GM12801 (cell line): ENCODE measurements around the gene RNASE13.

Experiments used
- TF ChIP-seq, protein P1 (sequence below): IDR thresholded peaks from one replicate; pipeline ENCODE4 v1.5.1; 2011; ENCODE audit warnings: control low read depth; ENCODE audit not compliant: insufficient read length; ENCODE audit errors: extremely low read depth

The RNASE13 gene

DNA sequence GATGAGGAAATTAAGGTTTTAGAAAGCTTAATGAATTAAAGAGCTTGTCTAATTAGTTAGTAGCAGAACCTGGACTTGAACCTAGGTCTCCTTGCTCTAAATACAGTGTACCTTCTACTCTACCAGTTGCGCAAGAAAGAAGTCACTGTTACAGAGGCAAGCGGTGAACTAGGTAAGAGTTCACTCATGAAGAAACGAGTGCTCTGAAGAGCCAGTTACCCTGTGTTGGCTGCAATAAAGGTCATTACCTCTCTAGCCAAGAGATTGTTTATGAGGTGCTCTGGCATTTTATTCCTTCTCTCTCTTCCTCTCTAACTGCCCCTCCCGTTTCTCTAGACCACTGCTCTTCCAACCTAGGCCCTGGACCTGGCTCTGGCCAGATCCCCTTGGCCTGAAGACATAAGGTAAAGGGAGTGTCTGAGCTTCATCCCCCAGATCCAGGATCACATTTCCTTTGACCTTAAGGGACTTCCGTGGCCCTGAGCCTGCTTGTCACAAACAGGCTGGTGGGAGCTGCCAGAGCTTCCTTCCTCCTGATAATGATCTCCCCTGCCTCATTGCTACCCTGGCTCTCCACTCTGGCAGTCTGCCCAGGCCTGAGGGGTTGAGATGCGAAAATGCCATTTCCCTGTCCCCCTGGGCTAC is 9.5 kb upstream of the RNASE13 start:
- TF ChIP-seq, protein P1, sequence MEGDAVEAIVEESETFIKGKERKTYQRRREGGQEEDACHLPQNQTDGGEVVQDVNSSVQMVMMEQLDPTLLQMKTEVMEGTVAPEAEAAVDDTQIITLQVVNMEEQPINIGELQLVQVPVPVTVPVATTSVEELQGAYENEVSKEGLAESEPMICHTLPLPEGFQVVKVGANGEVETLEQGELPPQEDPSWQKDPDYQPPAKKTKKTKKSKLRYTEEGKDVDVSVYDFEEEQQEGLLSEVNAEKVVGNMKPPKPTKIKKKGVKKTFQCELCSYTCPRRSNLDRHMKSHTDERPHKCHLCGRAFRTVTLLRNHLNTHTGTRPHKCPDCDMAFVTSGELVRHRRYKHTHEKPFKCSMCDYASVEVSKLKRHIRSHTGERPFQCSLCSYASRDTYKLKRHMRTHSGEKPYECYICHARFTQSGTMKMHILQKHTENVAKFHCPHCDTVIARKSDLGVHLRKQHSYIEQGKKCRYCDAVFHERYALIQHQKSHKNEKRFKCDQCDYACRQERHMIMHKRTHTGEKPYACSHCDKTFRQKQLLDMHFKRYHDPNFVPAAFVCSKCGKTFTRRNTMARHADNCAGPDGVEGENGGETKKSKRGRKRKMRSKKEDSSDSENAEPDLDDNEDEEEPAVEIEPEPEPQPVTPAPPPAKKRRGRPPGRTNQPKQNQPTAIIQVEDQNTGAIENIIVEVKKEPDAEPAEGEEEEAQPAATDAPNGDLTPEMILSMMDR = no peak

DNA sequence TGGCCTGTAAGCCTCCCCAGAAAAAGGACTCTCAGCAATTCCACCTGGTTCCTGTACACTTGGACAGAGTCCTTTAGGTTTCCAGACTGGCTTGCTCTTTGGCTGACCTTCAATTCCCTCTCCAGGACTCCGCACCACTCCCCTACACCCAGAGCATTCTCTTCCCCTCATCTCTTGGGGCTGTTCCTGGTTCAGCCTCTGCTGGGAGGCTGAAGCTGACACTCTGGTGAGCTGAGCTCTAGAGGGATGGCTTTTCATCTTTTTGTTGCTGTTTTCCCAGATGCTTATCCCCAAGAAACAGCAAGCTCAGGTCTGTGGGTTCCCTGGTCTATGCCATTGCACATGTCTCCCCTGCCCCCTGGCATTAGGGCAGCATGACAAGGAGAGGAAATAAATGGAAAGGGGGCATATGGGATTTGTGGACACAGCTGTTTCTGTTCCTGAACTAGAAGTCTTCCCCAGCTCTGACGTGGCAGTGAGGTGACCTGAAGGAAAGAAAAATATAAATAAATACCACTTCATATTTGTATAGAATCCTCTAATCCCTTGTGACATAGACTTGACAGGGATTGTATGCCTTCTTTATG is 8.9 kb upstream of the RNASE13 start:
- TF ChIP-seq, protein P1 = no peak

DNA sequence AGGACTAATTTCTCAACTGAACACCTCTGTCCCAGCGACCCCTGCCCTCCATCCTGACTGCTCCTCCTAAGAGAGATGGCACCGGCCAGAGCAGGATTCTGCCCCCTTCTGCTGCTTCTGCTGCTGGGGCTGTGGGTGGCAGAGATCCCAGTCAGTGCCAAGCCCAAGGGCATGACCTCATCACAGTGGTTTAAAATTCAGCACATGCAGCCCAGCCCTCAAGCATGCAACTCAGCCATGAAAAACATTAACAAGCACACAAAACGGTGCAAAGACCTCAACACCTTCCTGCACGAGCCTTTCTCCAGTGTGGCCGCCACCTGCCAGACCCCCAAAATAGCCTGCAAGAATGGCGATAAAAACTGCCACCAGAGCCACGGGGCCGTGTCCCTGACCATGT is 8.3 kb upstream of the RNASE13 start:
- TF ChIP-seq, protein P1 = no peak

DNA sequence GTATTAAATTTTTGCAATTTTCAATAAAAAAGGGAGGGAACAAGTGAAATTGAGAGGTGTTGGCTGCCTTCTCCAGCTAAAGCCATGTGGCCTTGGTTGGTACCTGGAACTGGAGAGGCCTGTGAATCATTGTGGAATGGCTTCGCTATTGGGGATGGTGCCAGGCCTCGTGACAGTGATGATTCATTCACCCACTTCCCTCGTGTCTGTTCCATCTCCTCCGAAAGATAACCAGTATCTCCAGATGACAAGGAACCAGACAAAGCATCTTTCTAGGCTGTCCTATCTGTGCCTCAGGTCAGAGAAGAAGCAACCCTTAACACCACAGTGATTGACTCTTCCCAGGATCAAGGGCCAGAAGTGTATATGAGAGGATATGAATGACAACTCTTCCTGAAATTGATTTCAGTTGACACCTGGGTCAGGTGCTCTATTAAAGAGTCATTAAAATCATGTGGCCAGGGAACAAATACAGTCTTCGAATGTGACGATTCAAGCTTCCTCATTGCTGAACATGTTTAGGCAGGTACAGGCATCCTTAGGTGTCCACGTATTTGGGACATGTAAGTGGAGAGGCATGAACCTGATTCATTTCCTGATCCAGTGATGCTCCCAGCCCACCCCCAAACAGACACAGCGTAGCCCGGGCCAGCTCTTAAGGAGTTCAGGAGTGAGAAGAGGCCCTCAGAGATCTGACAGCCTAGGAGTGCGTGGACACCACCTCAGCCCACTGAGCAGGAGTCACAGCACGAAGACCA is 7.2 kb upstream of the RNASE13 start, which contains the start of gene RNASE7:
RNASE7 (plus strand) TSS at position 687 of the 758 bp plus-strand sequence. CDS start 631 bp downstream, outside the sequence.
- TF ChIP-seq, protein P1 = no peak

DNA sequence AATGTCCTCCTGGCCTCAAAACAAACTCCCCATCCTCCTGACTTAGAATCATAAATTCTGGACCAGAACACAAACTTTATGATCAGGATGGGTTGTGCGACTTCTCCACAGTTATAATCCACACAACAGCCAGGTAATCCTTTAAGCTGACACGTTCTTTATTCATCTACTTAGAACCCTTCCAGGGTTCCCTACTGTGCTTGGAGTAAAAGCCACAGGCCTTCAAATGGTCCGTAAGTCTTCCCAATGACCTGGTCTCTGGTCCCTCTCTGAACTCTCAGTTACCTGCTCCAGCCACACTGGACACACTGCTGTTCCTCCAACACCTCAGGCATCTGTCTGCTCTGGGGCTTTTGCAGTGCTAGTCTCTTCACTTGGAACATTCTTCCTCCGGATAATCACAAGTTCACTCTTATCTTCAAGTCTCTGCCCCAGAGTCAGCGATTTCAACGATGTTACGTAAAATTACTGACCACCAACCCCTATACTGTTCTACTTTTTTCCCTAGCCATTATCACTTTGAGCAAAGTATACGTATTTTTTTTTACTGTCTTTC is 5.8 kb upstream of the RNASE13 start:
- TF ChIP-seq, protein P1 = no peak

DNA sequence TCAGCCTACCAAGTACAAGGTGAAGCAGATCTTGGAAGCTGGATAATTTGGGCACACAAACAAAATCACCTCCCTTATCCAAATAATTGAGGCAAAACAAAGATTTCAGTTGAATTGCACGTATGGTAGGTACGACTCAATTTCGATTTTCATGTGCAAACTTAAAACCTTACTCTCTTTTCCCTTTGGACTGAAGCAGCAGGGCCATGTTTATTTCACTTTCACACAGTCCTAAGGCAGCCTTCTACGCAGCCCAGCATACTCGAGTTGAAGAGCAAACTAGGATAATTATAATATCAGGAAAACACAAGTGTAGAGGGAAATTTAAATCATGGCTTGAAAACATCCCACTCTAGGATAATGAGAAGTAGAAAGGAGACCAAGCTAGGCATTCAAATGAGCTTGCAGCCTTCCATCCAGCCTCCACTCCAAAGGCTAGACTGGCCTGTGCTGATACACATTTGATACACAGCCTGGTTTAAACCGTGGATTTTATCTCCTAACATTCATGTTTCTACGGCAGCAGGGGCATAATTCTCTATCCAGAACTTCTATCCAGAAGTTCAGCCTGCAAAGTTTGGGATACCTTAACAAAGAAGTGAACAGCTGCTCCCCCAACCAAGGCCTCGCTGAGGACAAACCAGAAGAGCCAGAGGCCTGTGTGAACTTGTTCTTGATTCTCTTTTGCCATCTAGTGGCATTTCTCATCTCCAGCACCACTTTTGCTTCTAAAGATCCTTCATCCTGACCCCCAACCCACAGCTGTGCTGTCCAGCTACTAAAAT is 5.2 kb upstream of the RNASE13 start:
- TF ChIP-seq, protein P1 = no peak
